H9 (cell line): ENCODE measurements around the gene AMPH. TPM values are rescaled to one million over a fixed set of nuclear protein-coding genes. Genes with fewer than 3 reads are reported as not detected.

ENCODE experiments used
- DNase-seq: peaks from one replicate; pipeline ENCODE4 v3.0.0-alpha.2; 2017
- H2AFZ ChIP-seq: one replicate; pipeline ENCODE4 v1.6.1; 2013; ENCODE audit warnings: mild to moderate bottlenecking, low read length, control low read depth, moderate library complexity
- H2AK5ac ChIP-seq: 2 replicates; pipeline ENCODE4 v1.6.1; 2013; ENCODE audit warnings: low read length, control low read depth, mixed read lengths; ENCODE audit not compliant: insufficient read length
- H2BK120ac ChIP-seq: one replicate; pipeline ENCODE4 v1.6.1; 2013; ENCODE audit warnings: low read depth, mild to moderate bottlenecking, low read length, control low read depth, inconsistent platforms; ENCODE audit not compliant: poor library complexity, severe bottlenecking
- H2BK12ac ChIP-seq: 2 replicates; pipeline ENCODE4 v1.6.1; 2013; ENCODE audit warnings: low read length, control low read depth, mixed read lengths, low read depth; ENCODE audit not compliant: insufficient read length
- H2BK15ac ChIP-seq: 2 replicates; pipeline ENCODE4 v1.6.1; 2013; ENCODE audit warnings: low read depth, low read length, control low read depth
- H2BK20ac ChIP-seq: one replicate; pipeline ENCODE4 v1.6.1; 2013; ENCODE audit warnings: low read depth, mild to moderate bottlenecking, low read length, control low read depth, inconsistent platforms; ENCODE audit not compliant: poor library complexity, severe bottlenecking
- H2BK5ac ChIP-seq: 2 replicates; pipeline ENCODE4 v1.6.1; 2013; ENCODE audit warnings: low read length, control low read depth, mixed read lengths; ENCODE audit not compliant: insufficient read length
- H3K14ac ChIP-seq: 2 replicates; pipeline ENCODE4 v1.6.1; 2013; ENCODE audit warnings: low read length, control low read depth; ENCODE audit not compliant: insufficient read depth
- H3K18ac ChIP-seq: 2 replicates; pipeline ENCODE4 v1.6.1; 2013; ENCODE audit warnings: low read depth, mild to moderate bottlenecking, mixed read lengths, low read length, control low read depth; ENCODE audit not compliant: insufficient read length
- H3K23ac ChIP-seq: 2 replicates; pipeline ENCODE4 v1.6.1; 2013; ENCODE audit warnings: low read length, control low read depth, mixed read lengths, low read depth; ENCODE audit not compliant: insufficient read length
- H3K23me2 ChIP-seq: 2 replicates; pipeline ENCODE4 v1.6.1; 2013; ENCODE audit warnings: low read depth, mild to moderate bottlenecking, mixed read lengths, low read length, control low read depth; ENCODE audit not compliant: insufficient read length, poor library complexity, severe bottlenecking
- H3K27ac ChIP-seq: 2 replicates; pipeline ENCODE4 v1.5.1; 2013; ENCODE audit warnings: low read length, control low read depth, mixed read lengths, low read depth; ENCODE audit not compliant: insufficient read length
- H3K27me3 ChIP-seq: 2 replicates; pipeline ENCODE4 v1.6.1; 2013; ENCODE audit warnings: low read length, control low read depth, inconsistent platforms; ENCODE audit not compliant: insufficient read depth
- H3K4ac ChIP-seq: 2 replicates; pipeline ENCODE4 v1.6.1; 2013; ENCODE audit warnings: low read depth, mild to moderate bottlenecking, control low read depth, inconsistent platforms, low read length, moderate library complexity
- H3K4me1 ChIP-seq: 2 replicates; pipeline ENCODE4 v1.6.1; 2013; ENCODE audit warnings: low read length, control low read depth, inconsistent platforms; ENCODE audit not compliant: insufficient read depth
- H3K4me2 ChIP-seq: 2 replicates; pipeline ENCODE4 v1.6.1; 2013; ENCODE audit warnings: low read length, control low read depth, mixed read lengths; ENCODE audit not compliant: insufficient read length, insufficient read depth
- H3K56ac ChIP-seq: 2 replicates; pipeline ENCODE4 v1.6.1; 2013; ENCODE audit warnings: low read depth, mild to moderate bottlenecking, mixed read lengths, low read length, control low read depth; ENCODE audit not compliant: insufficient read length
- H3K79me1 ChIP-seq: 2 replicates; pipeline ENCODE4 v1.6.1; 2013; ENCODE audit warnings: low read depth, mild to moderate bottlenecking, moderate library complexity, low read length, control low read depth, inconsistent platforms; ENCODE audit not compliant: insufficient read depth, poor library complexity, severe bottlenecking
- H3K79me2 ChIP-seq: 2 replicates; pipeline ENCODE4 v1.6.1; 2013; ENCODE audit warnings: low read length, control low read depth, inconsistent platforms; ENCODE audit not compliant: insufficient read depth
- H3K9ac ChIP-seq: 2 replicates; pipeline ENCODE4 v1.6.1; 2013; ENCODE audit warnings: low read length, control low read depth, mixed read lengths; ENCODE audit not compliant: insufficient read length; ENCODE audit errors: extremely low read depth
- H3K9me3 ChIP-seq: one replicate; pipeline ENCODE4 v1.6.1; 2013; ENCODE audit warnings: low read depth, low read length, inconsistent platforms; ENCODE audit not compliant: control insufficient read depth
- H3T11ph ChIP-seq: one replicate; pipeline ENCODE4 v1.6.1; 2013; ENCODE audit warnings: mild to moderate bottlenecking, low read length, control low read depth, inconsistent platforms
- H4K20me1 ChIP-seq: one replicate; pipeline ENCODE4 v1.6.1; 2013; ENCODE audit not compliant: control insufficient read depth, insufficient read length, insufficient read depth
- H4K5ac ChIP-seq: 2 replicates; pipeline ENCODE4 v1.6.1; 2013; ENCODE audit warnings: low read depth, mild to moderate bottlenecking, mixed read lengths, low read length, control low read depth; ENCODE audit not compliant: insufficient read length
- H4K8ac ChIP-seq: replicated peaks from 2 replicates; pipeline ENCODE4 v1.6.1; 2013; ENCODE audit warnings: low read length, control low read depth, mixed read lengths, low read depth; ENCODE audit not compliant: insufficient read length
- H4K91ac ChIP-seq: 2 replicates; pipeline ENCODE4 v1.6.1; 2013; ENCODE audit warnings: low read depth, mild to moderate bottlenecking, moderate library complexity, mixed read lengths, low read length, control low read depth; ENCODE audit not compliant: insufficient read length
- H3K27ac Mint-ChIP-seq, 3 experiments: 2 replicates in 2 of 3; 3 replicates in 1 of 3; pipeline ENCODE4 v1.8.0; 2020 to 2021; ENCODE audit warnings: mixed read lengths in 3 of 3, mild to moderate bottlenecking in 1 of 3, moderate library complexity in 1 of 3
- H3K27me3 Mint-ChIP-seq: 2 replicates; pipeline ENCODE4 v1.8.0; 2021; ENCODE audit warnings: low read depth, mild to moderate bottlenecking, moderate library complexity, mixed read lengths
- H3K36me3 Mint-ChIP-seq, 3 experiments: 2 replicates in 2 of 3; 3 replicates in 1 of 3; pipeline ENCODE4 v1.8.0; 2020 to 2021; ENCODE audit warnings: low read depth in 3 of 3, mixed read lengths in 3 of 3; ENCODE audit not compliant: insufficient read depth in 1 of 3
- H3K4me1 Mint-ChIP-seq, 2 experiments: 2 replicates each; pipeline ENCODE4 v1.8.0; 2020; ENCODE audit warnings: mixed read lengths in 2 of 2
- H3K4me3 Mint-ChIP-seq, 2 experiments: 2 replicates in 1 of 2; 3 replicates in 1 of 2; pipeline ENCODE4 v1.8.0; 2020 to 2021; ENCODE audit warnings: mild to moderate bottlenecking in 2 of 2, mixed read lengths in 2 of 2, moderate library complexity in 1 of 2
- H3K9me3 Mint-ChIP-seq, 2 experiments: 2 replicates in 1 of 2; 3 replicates in 1 of 2; pipeline ENCODE4 v1.8.0; 2020; ENCODE audit warnings: mild to moderate bottlenecking in 2 of 2, mixed read lengths in 2 of 2, moderate library complexity in 1 of 2
- WGBS: extraction: QIAGEN DNeasy Blood & Tissue Kit; methylation state at CpG from one replicate; pipeline ENCODE4 v1.1.7; 2013; ENCODE audit warnings: missing lambda C conversion rate, low lambda C conversion rate, mixed read lengths; ENCODE audit not compliant: insufficient read length; ENCODE audit errors: extremely low coverage; 5-methylcytosine and 5-hydroxymethylcytosine counted together
- total RNA-seq: library from RNA; stranded (reverse); gene quantifications from 2 replicates; pipeline ENCODE4 v1.2.1, GENCODE V29; 2021
- TF ChIP-seq, protein P1 (sequence below): fragments of 200-600 bp; sonication (generic); conservative IDR thresholded peaks from 3 replicates; pipeline ENCODE4 v1.8.0; 2021; ENCODE audit warnings: antibody characterized with exemption, mild to moderate bottlenecking

Gene AMPH
- total RNA-seq, 1 experiment from 2014 or later, result 4.8 TPM

- Histone ChIP-seq H3K23ac (no peak overlapping the region), H3K56ac (no peak overlapping the region), H3K14ac (no peak overlapping the region), H2BK12ac (no peak overlapping the region), H3K4ac (no peak overlapping the region), H2BK120ac (no peak overlapping the region), H3K9ac (no peak overlapping the region), H4K20me1 (no peaks in the 10 kb centered on the region), H3K9me3 (no peaks in the 10 kb centered on the region), H3T11ph (no peak overlapping the region), H2BK5ac (no peak overlapping the region), H2AFZ (no peak overlapping the region), H4K91ac (no peak overlapping the region), H3K4me1 (no peaks in the 10 kb centered on the region), H3K79me2 (no peaks in the 10 kb centered on the region), H3K18ac (no peak overlapping the region), H4K5ac (no peak overlapping the region), H3K23me2 (no peaks in the 10 kb centered on the region), H3K4me2 (no peak overlapping the region), H3K79me1 (no peaks in the 10 kb centered on the region), H3K27me3 (no peaks in the 10 kb centered on the region), H4K8ac (no peak overlapping the region), H2BK20ac (no peak overlapping the region), H2AK5ac (no peak overlapping the region), H2BK15ac (no peak overlapping the region), H3K27ac (no peak overlapping the region)
- Mint-ChIP-seq H3K36me3 (no peaks in the 10 kb centered on the region), H3K27me3 (no peaks in the 10 kb centered on the region), H3K27ac (no peak overlapping the region), H3K4me1 (peaks cover 7% of the 10 kb centered on the region in 2 experiments), H3K9me3 (no peaks in the 10 kb centered on the region), H3K4me3 (no peak overlapping the region)
- WGBS, result no CpG with 5 or more reads among the region's 6 CpGs
- TF ChIP-seq, protein P1, sequence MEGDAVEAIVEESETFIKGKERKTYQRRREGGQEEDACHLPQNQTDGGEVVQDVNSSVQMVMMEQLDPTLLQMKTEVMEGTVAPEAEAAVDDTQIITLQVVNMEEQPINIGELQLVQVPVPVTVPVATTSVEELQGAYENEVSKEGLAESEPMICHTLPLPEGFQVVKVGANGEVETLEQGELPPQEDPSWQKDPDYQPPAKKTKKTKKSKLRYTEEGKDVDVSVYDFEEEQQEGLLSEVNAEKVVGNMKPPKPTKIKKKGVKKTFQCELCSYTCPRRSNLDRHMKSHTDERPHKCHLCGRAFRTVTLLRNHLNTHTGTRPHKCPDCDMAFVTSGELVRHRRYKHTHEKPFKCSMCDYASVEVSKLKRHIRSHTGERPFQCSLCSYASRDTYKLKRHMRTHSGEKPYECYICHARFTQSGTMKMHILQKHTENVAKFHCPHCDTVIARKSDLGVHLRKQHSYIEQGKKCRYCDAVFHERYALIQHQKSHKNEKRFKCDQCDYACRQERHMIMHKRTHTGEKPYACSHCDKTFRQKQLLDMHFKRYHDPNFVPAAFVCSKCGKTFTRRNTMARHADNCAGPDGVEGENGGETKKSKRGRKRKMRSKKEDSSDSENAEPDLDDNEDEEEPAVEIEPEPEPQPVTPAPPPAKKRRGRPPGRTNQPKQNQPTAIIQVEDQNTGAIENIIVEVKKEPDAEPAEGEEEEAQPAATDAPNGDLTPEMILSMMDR, result peak; percentile 76
- DNase-seq, result no peak
Observed at GRCh38 chr7:38374507-38374906, 256.7 kb downstream of the AMPH start.
